GM19372 (cell line): ENCODE results near the gene TMEM156.
"Not testable (repeated sequence)": the region's sequence is repeated elsewhere in the genome, so short reads cannot be mapped to it uniquely, and the experiment has no call there.

Source experiments
- ATAC-seq: cut with Tn5 transposase; IDR thresholded peaks from one replicate; pipeline ENCODE4 v1.9.1; 2021; ENCODE audit warnings: mild to moderate bottlenecking, low read depth, moderate library complexity; ENCODE audit not compliant: unreplicated experiment

The TMEM156 gene

GRCh38 chr4:38995660-38996005 is 36.6 kb downstream of the TMEM156 start:
- no peak for ATAC-seq

GRCh38 chr4:38994135-38994534 is 38.1 kb downstream of the TMEM156 start:
- ATAC-seq: no peak

- ATAC-seq: no peak
Measured at GRCh38 chr4:38993683-38994082, 38.5 kb downstream of the TMEM156 start.

- no peak for ATAC-seq
Measured at GRCh38 chr4:38990241-38990640, 42.0 kb downstream of the TMEM156 start.

GRCh38 chr4:38989487-38989886 is 42.7 kb downstream of the TMEM156 start:
- no peak for ATAC-seq

- ATAC-seq: not testable (repeated sequence)
Measured at GRCh38 chr4:38988353-38988752, 43.9 kb downstream of the TMEM156 start.

GRCh38 chr4:38987491-38987890 is 44.7 kb downstream of the TMEM156 start:
- ATAC-seq: no peak

- no peak for ATAC-seq
Measured at GRCh38 chr4:38985410-38986100, 46.7 kb downstream of the TMEM156 start.

- ATAC-seq: no peak
Measured at GRCh38 chr4:38983787-38984598, 48.2 kb downstream of the TMEM156 start.

- ATAC-seq: no peak
Measured at GRCh38 chr4:38983291-38983690, 48.9 kb downstream of the TMEM156 start.

- no peak for ATAC-seq
Measured at GRCh38 chr4:38982361-38983095, 49.7 kb downstream of the TMEM156 start.

- ATAC-seq: no peak
Measured at GRCh38 chr4:38980903-38981676, 51.1 kb downstream of the TMEM156 start.

GRCh38 chr4:38979511-38980230 is 52.5 kb downstream of the TMEM156 start:
- no peak for ATAC-seq

- no peak for ATAC-seq
Measured at GRCh38 chr4:38979081-38979480, 53.1 kb downstream of the TMEM156 start.

- no peak for ATAC-seq
Measured at GRCh38 chr4:38976308-38976707, 55.9 kb downstream of the TMEM156 start.

GRCh38 chr4:38968668-38969067 is 63.5 kb downstream of the TMEM156 start:
- no peak for ATAC-seq

- ATAC-seq: no peak
Measured at GRCh38 chr4:38967260-38968095, 64.7 kb downstream of the TMEM156 start.

- no peak for ATAC-seq
Measured at GRCh38 chr4:38965866-38966265, 66.3 kb downstream of the TMEM156 start.
